ENCODE results near the gene BCAS1.

Gene BCAS1

GRCh38 chr20:54048481-54048880 is 21.9 kb downstream of the BCAS1 start:
- H3K9me3 ChIP-seq (ENCODE audit: severe bottlenecking), result no peaks in the 10 kb centered on the region
- no peak for DNase-seq

DNA sequence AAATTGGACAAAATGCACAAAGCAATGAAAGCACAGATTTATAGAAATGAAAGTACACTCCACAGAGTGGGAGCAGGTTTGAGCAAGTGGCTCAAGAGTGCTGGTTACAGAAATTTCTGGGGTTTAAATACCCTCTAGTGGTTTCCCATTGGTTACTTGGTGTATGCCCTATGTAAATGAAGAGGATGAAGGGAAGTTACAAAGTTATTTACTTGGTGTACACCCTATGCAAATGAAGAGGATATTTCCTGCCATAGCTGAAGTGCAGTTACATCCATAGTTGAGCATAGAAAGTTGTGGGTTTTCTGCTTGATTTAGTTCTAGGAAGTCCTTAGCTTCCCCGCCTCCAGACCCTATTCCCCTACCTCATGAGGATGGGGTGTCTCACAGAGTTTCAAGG is 22.7 kb downstream of the BCAS1 start:
- no peak for DNase-seq
- no peak for TF ChIP-seq CTCF (IDR thresholded peaks at IDR 0.05; ENCODE audit: low read depth, low read length)
- peaks cover 55% of the 10 kb centered on the region for H3K27me3 ChIP-seq (ENCODE audit: insufficient read depth, low read depth, severe bottlenecking)
- H3K36me3 ChIP-seq, result no peaks in the 10 kb centered on the region
- no peak overlapping the region for H3K27ac ChIP-seq
- H3K4me3 ChIP-seq (ENCODE audit: low read depth, low read length), result no peak overlapping the region
- H3K9me3 ChIP-seq (ENCODE audit: severe bottlenecking), result no peaks in the 10 kb centered on the region

More at GRCh38 chr20:54048481-54048880, 21.9 kb downstream of the BCAS1 start:
- H3K36me3 ChIP-seq, result no peaks in the 10 kb centered on the region
- H3K4me3 ChIP-seq (ENCODE audit: low read depth, low read length), result no peak overlapping the region
- no peak for TF ChIP-seq CTCF (IDR thresholded peaks at IDR 0.05; ENCODE audit: low read depth, low read length)
- peaks cover 56% of the 10 kb centered on the region for H3K27me3 ChIP-seq (ENCODE audit: insufficient read depth, low read depth, severe bottlenecking)
- no peak overlapping the region for H3K27ac ChIP-seq

DNA sequence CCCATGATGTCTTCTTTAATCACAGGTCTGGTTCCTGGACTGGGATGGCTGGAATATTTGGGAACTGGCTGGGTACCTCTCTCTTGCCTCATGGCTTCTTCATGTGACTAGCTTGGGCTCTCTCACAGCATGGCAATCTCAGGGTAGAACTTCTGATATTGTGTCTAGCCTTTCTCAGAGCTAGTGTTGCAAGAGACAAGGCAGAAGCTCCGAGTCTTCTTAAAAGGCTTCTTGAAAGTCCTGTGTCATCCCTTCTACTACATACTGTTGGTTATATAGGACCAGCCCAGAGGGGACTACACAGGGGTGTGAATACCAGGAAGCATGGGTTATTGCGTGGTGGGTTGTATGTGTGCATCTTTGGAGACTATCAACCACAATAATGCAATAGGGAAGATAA is 23.3 kb downstream of the BCAS1 start:
- TF ChIP-seq CTCF (IDR thresholded peaks at IDR 0.05; ENCODE audit: low read depth, low read length), result no peak
- no peak overlapping the region for H3K27ac ChIP-seq
- H3K9me3 ChIP-seq (ENCODE audit: severe bottlenecking), result no peaks in the 10 kb centered on the region
- no peak for DNase-seq
- H3K4me3 ChIP-seq (ENCODE audit: low read depth, low read length), result no peak overlapping the region
- no peaks in the 10 kb centered on the region for H3K36me3 ChIP-seq
- H3K27me3 ChIP-seq (ENCODE audit: insufficient read depth, low read depth, severe bottlenecking), result peaks cover 52% of the 10 kb centered on the region

DNA sequence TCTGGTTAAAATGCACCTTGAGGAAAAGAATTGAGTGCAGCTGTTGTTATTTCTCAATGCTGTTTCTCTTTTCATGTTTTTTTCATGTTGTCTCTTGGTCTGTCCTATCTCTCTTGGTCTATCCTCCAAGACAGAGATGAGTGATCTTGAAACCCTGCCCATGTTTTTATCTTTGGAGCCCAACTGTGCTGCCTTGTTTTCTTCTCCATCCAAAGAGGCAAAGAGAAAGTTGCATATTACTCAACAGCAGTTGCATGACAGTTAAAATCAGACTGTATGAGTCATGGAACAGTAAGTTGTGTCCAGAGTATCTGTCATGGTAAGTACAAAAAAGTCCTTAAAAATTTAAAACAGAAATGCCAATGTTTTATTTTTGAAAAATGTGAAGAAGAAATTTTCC is 26.2 kb downstream of the BCAS1 start:
- peaks cover 49% of the 10 kb centered on the region for H3K27me3 ChIP-seq (ENCODE audit: insufficient read depth, low read depth, severe bottlenecking)
- H3K9me3 ChIP-seq (ENCODE audit: severe bottlenecking), result no peaks in the 10 kb centered on the region
- no peak overlapping the region for H3K4me3 ChIP-seq (ENCODE audit: low read depth, low read length)
- H3K36me3 ChIP-seq, result no peaks in the 10 kb centered on the region
- DNase-seq, result no peak
- no peak overlapping the region for H3K27ac ChIP-seq
- TF ChIP-seq CTCF (IDR thresholded peaks at IDR 0.05; ENCODE audit: low read depth, low read length), result no peak

GRCh38 chr20:54043076-54043967 is 27.1 kb downstream of the BCAS1 start:
- Histone ChIP-seq H3K27me3 (ENCODE audit: insufficient read depth, low read depth, severe bottlenecking) (peaks cover 44% of the 10 kb centered on the region), H3K9me3 (ENCODE audit: severe bottlenecking) (no peaks in the 10 kb centered on the region), H3K36me3 (no peaks in the 10 kb centered on the region), H3K27ac (no peak overlapping the region), H3K4me3 (ENCODE audit: low read depth, low read length) (no peak overlapping the region)
- no peak for DNase-seq
- TF ChIP-seq CTCF (IDR thresholded peaks at IDR 0.05; ENCODE audit: low read depth, low read length), result no peak

Measured in WERI-Rb-1 (cell line).